GM12878 (cell line): ENCODE measurements around the gene PPP1R18. TPM values are rescaled to one million over a fixed set of nuclear protein-coding genes. Genes with fewer than 3 reads are reported as not detected.
A peak's percentile ranks its signal among the peaks of the same experiment; 100 is the strongest.

Experiments
- ATF2 ChIP-seq: IDR thresholded peaks from 2 replicates; pipeline ENCODE4 v1.6.1; 2012; ENCODE audit warnings: low read length, inconsistent platforms
- ATF3 ChIP-seq: IDR thresholded peaks from 2 replicates; pipeline ENCODE4 v1.6.1; 2011; ENCODE audit warnings: low read depth, mild to moderate bottlenecking, low read length, moderate library complexity, borderline replicate concordance; ENCODE audit errors: extremely low read depth
- BRCA1 ChIP-seq: IDR thresholded peaks from 2 replicates; pipeline ENCODE4 v1.6.1; 2011; ENCODE audit warnings: low read depth, low read length, improper control_type of control experiment
- CBX5 ChIP-seq: sonication (generic); IDR thresholded peaks from 2 replicates; pipeline ENCODE4 v1.6.1; 2016; ENCODE audit warnings: low read depth, moderate library complexity, mild to moderate bottlenecking, inconsistent platforms
- CHD1 ChIP-seq: IDR thresholded peaks from 2 replicates; pipeline ENCODE4 v1.6.1; 2012; ENCODE audit warnings: low read depth, low read length, improper control_type of control experiment
- E2F4 ChIP-seq: IDR thresholded peaks from 2 replicates; pipeline ENCODE4 v1.6.1; 2012; ENCODE audit warnings: low read depth, low read length, improper control_type of control experiment
- EGR1 ChIP-seq, 2 experiments: IDR thresholded peaks; 1 replicate in 1 of 2; 2 replicates in 1 of 2; pipeline ENCODE4 v1.6.1; 2011 to 2012; ENCODE audit warnings: low read depth in 2 of 2, low read length in 2 of 2, borderline replicate concordance in 1 of 2, mild to moderate bottlenecking in 1 of 2, moderate library complexity in 1 of 2
- JUND ChIP-seq: IDR thresholded peaks from 2 replicates; pipeline ENCODE4 v1.6.1; 2012; ENCODE audit warnings: low read depth, mild to moderate bottlenecking, low read length, improper control_type of control experiment, moderate library complexity
- KDM1A ChIP-seq: fragments of 200-600 bp; sonication (generic); IDR thresholded peaks from 2 replicates; pipeline ENCODE4 v1.6.1; 2016; ENCODE audit warnings: borderline replicate concordance
- LARP7 ChIP-seq: fragments of 450-650 bp; IDR thresholded peaks from 2 replicates; pipeline ENCODE4 v1.6.1; 2017; ENCODE audit warnings: mild to moderate bottlenecking
- MEF2B ChIP-seq: fragments of 450-650 bp; IDR thresholded peaks from 2 replicates; pipeline ENCODE4 v1.6.1; 2018; ENCODE audit warnings: mild to moderate bottlenecking, moderate library complexity; ENCODE audit not compliant: partially characterized antibody, poor library complexity, severe bottlenecking
- MYB ChIP-seq: fragments of 150-350 bp; IDR thresholded peaks from 2 replicates; pipeline ENCODE4 v1.6.1; 2014; ENCODE audit warnings: mild to moderate bottlenecking, low read depth, low read length, borderline replicate concordance
- NKRF ChIP-seq: fragments of 450-650 bp; conservative IDR thresholded peaks from 2 replicates; pipeline ENCODE4 v1.6.1; 2017; ENCODE audit warnings: mild to moderate bottlenecking, moderate library complexity
- POLR2AphosphoS2 ChIP-seq: IDR thresholded peaks from 2 replicates; pipeline ENCODE4 v1.6.1; 2011; ENCODE audit warnings: low read depth, mild to moderate bottlenecking, low read length, improper control_type of control experiment, moderate library complexity
- SMAD5 ChIP-seq: IDR thresholded peaks from 2 replicates; pipeline ENCODE4 v1.6.1; 2016; ENCODE audit warnings: antibody characterized with exemption, low read depth
- SUZ12 ChIP-seq: fragments of 200-600 bp; sonication (generic); IDR thresholded peaks from one replicate; pipeline ENCODE4 v1.6.1; 2018; ENCODE audit warnings: antibody characterized with exemption, mild to moderate bottlenecking; ENCODE audit not compliant: unreplicated experiment
- TCF12 ChIP-seq: IDR thresholded peaks from 2 replicates; pipeline ENCODE4 v1.6.1; 2011; ENCODE audit warnings: low read depth, mild to moderate bottlenecking, low read length
- TCF3 ChIP-seq: IDR thresholded peaks from 2 replicates; pipeline ENCODE4 v1.6.1; 2012; ENCODE audit warnings: low read depth, mild to moderate bottlenecking, low read length, borderline replicate concordance; ENCODE audit not compliant: insufficient read depth
- TCF7 ChIP-seq: IDR thresholded peaks from 2 replicates; pipeline ENCODE4 v1.6.1; 2014; ENCODE audit warnings: antibody characterized with exemption, borderline replicate concordance
- USF2 ChIP-seq: IDR thresholded peaks from 2 replicates; pipeline ENCODE4 v1.6.1; 2011; ENCODE audit warnings: low read depth, low read length, improper control_type of control experiment, borderline replicate concordance
- ZNF24 ChIP-seq: fragments of 450-650 bp; IDR thresholded peaks from 2 replicates; pipeline ENCODE4 v1.6.1; 2017; ENCODE audit warnings: antibody characterized with exemption, mild to moderate bottlenecking
- polyA plus RNA-seq, 11 experiments: library from polyadenylated mRNA; depleted of rRNA in 4 of 11; unstranded in 6 of 11; stranded (reverse) in 5 of 11; fragments of >200 nt; fragmentation: Nextera tagmentation in 4 of 11; fragmentation: Illumina TruSeq in 1 of 11; extraction: Ambion mirVana in 4 of 11; extraction: Trizol in 1 of 11; gene quantifications; 1 replicate in 1 of 11; 2 replicates in 10 of 11; pipeline versions ENCODE4 v1.2.1 to v1.2.3, GENCODE V29; 2011 to 2016; ENCODE audit warnings: inconsistent platforms in 2 of 11, missing spikeins in 2 of 11, low read depth in 1 of 11
- total RNA-seq, 4 experiments: library from RNA; depleted of rRNA in 3 of 4; stranded (reverse); fragments of >200 nt in 3 of 4; fragmentation: Illumina TruSeq in 1 of 4; extraction: Trizol in 1 of 4; gene quantifications; 2 replicates each; pipeline versions ENCODE4 v1.2.1 to v1.2.3, GENCODE V29; 2013 to 2021

PPP1R18 gene
- total and polyA plus RNA-seq, 10 of the 15 experiments (the other 5 are each of a cell fraction or from before 2014, with no cell fraction given) = 21.0 to 119 (median 52.6) TPM

- no peak for TF ChIP-seq ATF3
- no peak; the same call in 1 of the 2 replicates for TF ChIP-seq SMAD5
- TF ChIP-seq TCF3 = 0 out of 2 replicates have a peak, but pooled peaks have one; percentile 17
- TF ChIP-seq JUND = no peak
- no peak for TF ChIP-seq CHD1
- TF ChIP-seq TCF12 = no peak
- 0 out of 2 replicates have a peak, but pooled peaks have one; percentile 30 for TF ChIP-seq LARP7
- TF ChIP-seq MEF2B = no peak
- TF ChIP-seq USF2 = no peak
- TF ChIP-seq SUZ12 = no peak
- TF ChIP-seq POLR2AphosphoS2 = no peak; the same call in 1 of the 2 replicates
- no peak for TF ChIP-seq EGR1 (IDR thresholded peaks at IDR 0.05; ENCODE audit: borderline replicate concordance in 1 of 2, low read depth in 2 of 2, low read length in 2 of 2)
- no peak for TF ChIP-seq TCF7
- TF ChIP-seq CBX5 = no peak
- no peak for TF ChIP-seq E2F4
- TF ChIP-seq ZNF24 = no peak
- TF ChIP-seq NKRF = peak; percentile 40
- no peak for TF ChIP-seq ATF2
- no peak for TF ChIP-seq BRCA1
- TF ChIP-seq MYB = no peak
- no peak for TF ChIP-seq KDM1A
These were observed 36.1 kb upstream of the PPP1R18 start (continued) for GRCh38 chr6:30722280-30723112.
